ENCODE results near the gene CHST13.

The CHST13 gene

DNA sequence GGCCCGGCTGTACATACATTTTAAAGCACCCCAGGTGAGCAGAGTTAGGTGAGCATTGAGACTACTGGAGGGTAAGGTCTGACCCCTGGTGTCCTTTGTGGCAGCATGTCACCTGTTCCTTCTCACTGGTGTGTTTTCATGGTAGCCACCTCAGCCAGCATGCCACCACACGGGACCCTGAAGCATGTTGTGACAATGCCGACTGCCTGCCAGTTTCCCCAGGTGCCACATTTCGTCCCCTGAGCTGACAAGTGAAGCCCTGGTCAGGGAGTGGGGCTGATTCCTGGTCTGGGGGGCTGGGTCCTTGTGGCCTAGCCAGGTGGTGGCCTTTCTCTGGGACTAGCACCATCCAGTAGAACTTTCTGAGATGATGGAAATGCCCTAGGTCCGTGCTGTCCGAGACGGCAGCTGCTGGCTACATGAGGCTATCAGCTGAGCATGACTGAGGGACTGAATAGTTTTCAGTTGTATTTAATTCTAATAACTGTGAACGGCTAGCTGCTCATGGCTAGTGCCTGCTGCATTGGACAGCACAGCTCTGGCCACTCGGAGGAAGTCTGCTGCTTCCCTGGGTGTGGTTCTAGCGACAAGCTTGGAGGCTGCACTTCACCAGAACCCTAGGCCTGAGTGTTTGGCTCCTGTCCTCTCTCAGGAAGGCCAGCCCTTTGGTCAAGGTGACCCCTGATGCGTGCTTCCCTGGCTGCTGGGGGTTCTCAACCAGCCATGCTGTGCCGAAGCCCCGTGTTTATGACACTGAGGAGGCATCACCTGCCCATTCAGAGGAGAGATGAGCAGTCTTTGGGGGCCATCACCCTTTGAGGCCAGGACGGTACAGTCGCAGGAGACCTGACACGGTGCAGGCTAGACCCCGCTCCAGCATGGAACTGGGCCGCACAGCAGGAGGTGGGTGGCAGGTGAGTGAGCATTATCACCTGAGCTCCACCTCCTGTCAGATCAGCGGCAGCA lies 30.9 kb downstream of the CHST13 start:
- H3K4me3 Mint-ChIP-seq, result no peak overlapping the region
- no peak overlapping the region for H3K27ac Mint-ChIP-seq
- no peaks in the 10 kb centered on the region for H3K36me3 Mint-ChIP-seq (ENCODE audit: low read depth)
- TF ChIP-seq CTCF (IDR thresholded peaks at IDR 0.05; ENCODE audit: unreplicated experiment in 3 of 3), result no peak
- H3K27me3 Mint-ChIP-seq (ENCODE audit: low read depth), result peaks cover 7% of the 10 kb centered on the region
- no peaks in the 10 kb centered on the region for H3K9me3 Mint-ChIP-seq
- H3K4me1 Mint-ChIP-seq, result peaks cover 13% of the 10 kb centered on the region

- TF ChIP-seq CTCF (IDR thresholded peaks at IDR 0.05; ENCODE audit: unreplicated experiment in 3 of 3), result no peak
- Mint-ChIP-seq H3K27ac (no peak overlapping the region), H3K36me3 (ENCODE audit: low read depth) (no peaks in the 10 kb centered on the region)
Measured at GRCh38 chr3:126555795-126556636, 32.1 kb downstream of the CHST13 start.

DNA sequence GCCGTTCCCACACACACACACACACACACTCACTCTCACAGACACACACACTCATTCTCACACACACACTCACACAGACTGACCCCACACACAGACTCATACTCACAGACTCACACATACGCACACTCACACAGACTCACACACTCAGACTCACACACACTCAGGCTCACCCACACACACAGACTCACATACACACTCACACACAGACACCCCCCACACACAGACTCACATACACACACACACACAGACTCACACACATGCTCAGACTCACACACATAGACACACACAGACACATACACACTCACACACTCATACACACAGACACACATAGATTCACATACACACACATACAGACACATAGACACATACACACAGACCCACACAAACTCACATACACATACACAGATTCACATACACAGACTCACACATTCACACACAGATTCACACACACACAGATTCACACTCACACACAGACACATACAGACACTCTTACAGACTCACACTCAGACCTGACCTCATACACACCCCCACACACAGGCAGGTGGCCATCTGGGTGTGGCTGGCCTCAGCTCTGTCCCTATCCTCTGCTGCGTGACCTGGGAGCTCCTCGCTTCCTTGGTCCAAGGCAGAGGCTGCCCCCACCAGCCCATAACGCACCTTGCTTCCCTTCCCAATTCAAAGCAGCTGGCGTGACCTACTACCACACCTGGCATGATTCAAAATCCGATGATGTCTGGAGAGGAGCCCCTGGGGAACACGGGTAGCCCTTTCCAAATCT lies 32.9 kb downstream of the CHST13 start:
- TF ChIP-seq CTCF (IDR thresholded peaks at IDR 0.05; ENCODE audit: unreplicated experiment in 3 of 3), result no peak
- H3K9me3 Mint-ChIP-seq, result peaks cover 4% of the 10 kb centered on the region
- H3K27ac Mint-ChIP-seq, result no peak overlapping the region
- H3K4me1 Mint-ChIP-seq, result peaks cover 4% of the 10 kb centered on the region
- no peaks in the 10 kb centered on the region for H3K36me3 Mint-ChIP-seq (ENCODE audit: low read depth)
- H3K4me3 Mint-ChIP-seq, result no peak overlapping the region
- no peaks in the 10 kb centered on the region for H3K27me3 Mint-ChIP-seq (ENCODE audit: low read depth)

More at GRCh38 chr3:126555795-126556636, 32.1 kb downstream of the CHST13 start:
- H3K4me3 Mint-ChIP-seq, result no peak overlapping the region
- H3K27me3 Mint-ChIP-seq (ENCODE audit: low read depth), result peaks cover under 1% of the 10 kb centered on the region
- no peaks in the 10 kb centered on the region for H3K9me3 Mint-ChIP-seq
- H3K4me1 Mint-ChIP-seq, result peaks cover 10% of the 10 kb centered on the region

DNA sequence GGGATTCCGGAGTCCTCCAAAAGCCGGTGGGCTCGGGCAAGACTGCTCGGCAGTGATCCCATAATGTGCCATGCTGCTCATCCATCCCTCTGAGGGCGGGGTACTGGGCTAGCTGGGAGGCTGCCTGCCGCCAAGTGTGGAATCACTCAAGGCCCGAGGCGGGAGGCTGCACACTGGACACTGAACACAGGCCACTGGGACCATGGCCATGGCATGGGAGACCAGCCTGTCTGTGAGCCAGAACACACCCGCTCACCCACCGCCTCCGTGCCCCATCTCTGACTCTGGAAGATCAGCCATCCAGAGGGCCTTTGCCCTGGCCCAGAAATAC lies 33.4 kb downstream of the CHST13 start:
- H3K9me3 Mint-ChIP-seq, result peaks cover 6% of the 10 kb centered on the region
- no peaks in the 10 kb centered on the region for H3K27me3 Mint-ChIP-seq (ENCODE audit: low read depth)
- no peak for TF ChIP-seq CTCF (IDR thresholded peaks at IDR 0.05; ENCODE audit: unreplicated experiment in 3 of 3)
- no peak overlapping the region for H3K27ac Mint-ChIP-seq
- peaks cover 4% of the 10 kb centered on the region for H3K4me1 Mint-ChIP-seq
- no peaks in the 10 kb centered on the region for H3K36me3 Mint-ChIP-seq (ENCODE audit: low read depth)
- no peak overlapping the region for H3K4me3 Mint-ChIP-seq

DNA sequence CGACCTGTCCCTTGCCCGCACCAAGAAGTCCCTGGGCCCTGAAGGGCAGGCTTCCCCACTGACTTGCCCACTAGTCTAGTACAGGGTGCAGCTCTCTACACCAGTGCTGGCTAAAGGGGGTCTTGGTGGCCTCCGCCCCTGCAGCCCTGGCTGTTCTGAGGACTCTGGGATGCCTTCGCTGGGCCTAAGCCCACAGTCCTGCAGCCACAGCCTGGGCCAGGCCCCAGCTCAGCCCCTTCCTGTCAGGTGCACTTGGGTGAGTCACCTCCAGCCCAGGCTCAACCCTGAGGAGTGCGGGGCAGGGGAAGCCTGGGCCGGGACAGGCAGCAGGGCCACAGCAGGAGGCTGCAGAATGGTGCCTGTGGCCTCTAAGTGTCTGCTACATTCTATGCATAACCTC lies 33.8 kb downstream of the CHST13 start:
- no peak for TF ChIP-seq CTCF (IDR thresholded peaks at IDR 0.05; ENCODE audit: unreplicated experiment in 3 of 3)
- H3K36me3 Mint-ChIP-seq (ENCODE audit: low read depth), result no peaks in the 10 kb centered on the region
- no peaks in the 10 kb centered on the region for H3K27me3 Mint-ChIP-seq (ENCODE audit: low read depth)
- H3K4me1 Mint-ChIP-seq, result peaks cover 4% of the 10 kb centered on the region
- H3K27ac Mint-ChIP-seq, result no peak overlapping the region
- H3K9me3 Mint-ChIP-seq, result peaks cover 8% of the 10 kb centered on the region
- no peak overlapping the region for H3K4me3 Mint-ChIP-seq
